Measurements from ENCODE around the gene TSNAXIP1. TPM values are rescaled to one million over a fixed set of nuclear protein-coding genes. Genes with fewer than 3 reads are reported as not detected.
A peak's percentile ranks its signal among the peaks of the same experiment; 100 is the strongest.

TSNAXIP1 gene
- total RNA-seq, 4 donors from 2014 or later, result 0.55 TPM; not detected in 3

DNA sequence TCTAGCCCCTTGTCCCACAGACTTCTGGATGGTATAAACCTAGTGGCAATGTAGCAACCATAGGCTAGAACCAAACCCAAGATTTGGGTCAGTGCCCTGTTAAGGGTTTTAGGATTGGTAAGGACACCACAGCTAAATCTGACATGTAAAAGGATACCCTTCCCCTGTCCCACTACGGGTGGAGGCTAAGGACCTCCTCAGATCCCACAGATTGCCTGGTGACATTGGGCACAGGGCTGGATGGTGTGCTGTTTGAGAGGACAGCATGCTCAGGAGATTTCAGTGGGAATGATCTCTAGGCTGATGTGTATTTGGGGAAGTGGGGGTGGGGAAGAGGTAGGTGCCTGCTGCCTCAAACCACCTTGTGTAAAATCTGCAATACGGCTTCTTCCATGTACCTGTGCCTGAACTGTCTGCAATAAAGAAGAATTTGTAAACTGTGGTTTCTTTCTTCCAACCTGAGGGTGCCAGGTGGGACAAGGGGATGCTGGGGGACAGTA is 65.5 kb downstream of the TSNAXIP1 start:
- 63% methylated on average over 2 of the region's 2 CpGs; no CpG with 5 or more reads in 1 of the 2 donors for WGBS, 2 donors (ENCODE audit: low coverage in 1 of 2)
- Histone ChIP-seq H3K27ac (peak overlapping the region; percentile 85 to 90 (median 88)), H3K4me1 (peaks cover 17 to 27% (median 21%) of the 10 kb centered on the region in 4 donors), H3K36me3 (peaks cover 0 to 15% (median 3%) of the 10 kb centered on the region in 4 donors), H3K4me3 (peak overlapping the region in 3 of 4 donors; percentile 75 to 88 (median 86)), H3K27me3 (no peaks in the 10 kb centered on the region), H3K9me3 (no peaks in the 10 kb centered on the region)
- intact Hi-C loops (cut with DNase I; ENCODE audit: low total_unique reads), result no loop called here
- no peak for DNase-seq
- TF ChIP-seq POLR2A (IDR thresholded peaks at IDR 0.05) (no peak), EP300 (IDR thresholded peaks at IDR 0.05; ENCODE audit: low read depth) (no peak), POLR2AphosphoS5 (IDR thresholded peaks at IDR 0.05) (no peak)
- TF ChIP-seq, protein P1, sequence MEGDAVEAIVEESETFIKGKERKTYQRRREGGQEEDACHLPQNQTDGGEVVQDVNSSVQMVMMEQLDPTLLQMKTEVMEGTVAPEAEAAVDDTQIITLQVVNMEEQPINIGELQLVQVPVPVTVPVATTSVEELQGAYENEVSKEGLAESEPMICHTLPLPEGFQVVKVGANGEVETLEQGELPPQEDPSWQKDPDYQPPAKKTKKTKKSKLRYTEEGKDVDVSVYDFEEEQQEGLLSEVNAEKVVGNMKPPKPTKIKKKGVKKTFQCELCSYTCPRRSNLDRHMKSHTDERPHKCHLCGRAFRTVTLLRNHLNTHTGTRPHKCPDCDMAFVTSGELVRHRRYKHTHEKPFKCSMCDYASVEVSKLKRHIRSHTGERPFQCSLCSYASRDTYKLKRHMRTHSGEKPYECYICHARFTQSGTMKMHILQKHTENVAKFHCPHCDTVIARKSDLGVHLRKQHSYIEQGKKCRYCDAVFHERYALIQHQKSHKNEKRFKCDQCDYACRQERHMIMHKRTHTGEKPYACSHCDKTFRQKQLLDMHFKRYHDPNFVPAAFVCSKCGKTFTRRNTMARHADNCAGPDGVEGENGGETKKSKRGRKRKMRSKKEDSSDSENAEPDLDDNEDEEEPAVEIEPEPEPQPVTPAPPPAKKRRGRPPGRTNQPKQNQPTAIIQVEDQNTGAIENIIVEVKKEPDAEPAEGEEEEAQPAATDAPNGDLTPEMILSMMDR (IDR thresholded peaks at IDR 0.05), result no peak
- in situ Hi-C loops (cut with MboI; ENCODE audit: low pct_ligation_motif_present in 1 of 4, low pct_unique_long_range_greater_than_20kb in 1 of 4, low sequenced_read_pairs in 3 of 4), result no loop called here

DNA sequence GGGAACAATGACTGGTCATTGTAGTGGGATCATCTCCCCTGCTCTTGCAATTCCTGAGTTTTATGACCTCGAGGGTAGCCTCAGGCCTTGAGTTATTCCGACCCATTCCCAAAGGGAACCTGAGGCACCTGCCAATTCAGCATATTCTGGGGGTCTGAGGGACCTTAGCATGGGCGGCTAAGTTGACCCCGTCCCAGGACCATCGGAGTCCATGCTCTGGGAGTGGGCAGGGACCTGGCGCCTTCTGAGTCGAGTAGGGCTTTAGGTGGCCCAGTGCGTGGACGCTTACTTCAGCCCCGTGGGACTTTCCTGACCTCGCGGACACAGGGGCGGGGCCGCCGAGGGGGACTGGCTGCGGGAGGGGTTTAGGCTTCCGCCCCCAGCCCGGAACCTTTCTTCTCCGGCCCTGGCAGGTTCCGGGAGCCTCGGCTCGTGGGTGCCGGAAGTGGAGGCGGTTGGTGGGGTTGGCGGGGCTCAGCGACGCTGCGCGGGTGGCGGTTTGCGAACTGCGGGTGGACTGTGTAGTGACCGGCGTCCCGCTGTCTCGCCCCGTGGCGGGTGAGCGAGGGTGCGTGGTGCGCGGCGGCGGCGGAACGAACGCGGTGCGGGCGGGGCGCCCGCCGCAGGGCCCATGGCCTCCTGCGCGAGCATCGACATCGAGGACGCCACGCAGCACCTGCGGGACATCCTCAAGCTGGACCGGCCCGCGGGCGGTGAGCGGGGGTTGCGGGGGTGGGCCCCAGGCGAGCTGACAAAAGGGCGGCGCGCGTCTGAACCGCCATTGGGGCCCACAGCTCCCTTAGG is 66.1 kb downstream of the TSNAXIP1 start, which contains the start of gene EDC4:
Gene EDC4, plus strand, starts transcription at position 422 of the 804 bp plus-strand sequence. Its CDS starts 210 bp downstream, at position 632.
- DNase-seq, result peak; percentile 88
- Histone ChIP-seq H3K27me3 (no peaks in the 10 kb centered on the region), H3K4me1 (peaks cover 17 to 27% (median 21%) of the 10 kb centered on the region in 4 donors), H3K9me3 (no peaks in the 10 kb centered on the region), H3K36me3 (peaks cover 0 to 20% (median 3%) of the 10 kb centered on the region in 4 donors), H3K4me3 (peak within 1 kb of the TSS; percentile 75 to 96 (median 87)), H3K27ac (peak within 1 kb of the TSS; percentile 85 to 90 (median 88))
- intact Hi-C loops (cut with DNase I; ENCODE audit: low total_unique reads) (no loop called here), in situ Hi-C loops (cut with MboI; ENCODE audit: low pct_ligation_motif_present in 1 of 4, low pct_unique_long_range_greater_than_20kb in 1 of 4, low sequenced_read_pairs in 3 of 4) (no loop called here)
- peak; percentile 74 for TF ChIP-seq POLR2A (IDR thresholded peaks at IDR 0.05)
- TF ChIP-seq EP300 (IDR thresholded peaks at IDR 0.05; ENCODE audit: low read depth), result no peak
- peak; percentile 57 to 88 (median 83) for TF ChIP-seq POLR2AphosphoS5 (IDR thresholded peaks at IDR 0.05)
- 0% methylated on average over 56 of the region's 72 CpGs; no CpG with 5 or more reads in 1 of the 2 donors for WGBS, 2 donors (ENCODE audit: low coverage in 1 of 2)

DNA sequence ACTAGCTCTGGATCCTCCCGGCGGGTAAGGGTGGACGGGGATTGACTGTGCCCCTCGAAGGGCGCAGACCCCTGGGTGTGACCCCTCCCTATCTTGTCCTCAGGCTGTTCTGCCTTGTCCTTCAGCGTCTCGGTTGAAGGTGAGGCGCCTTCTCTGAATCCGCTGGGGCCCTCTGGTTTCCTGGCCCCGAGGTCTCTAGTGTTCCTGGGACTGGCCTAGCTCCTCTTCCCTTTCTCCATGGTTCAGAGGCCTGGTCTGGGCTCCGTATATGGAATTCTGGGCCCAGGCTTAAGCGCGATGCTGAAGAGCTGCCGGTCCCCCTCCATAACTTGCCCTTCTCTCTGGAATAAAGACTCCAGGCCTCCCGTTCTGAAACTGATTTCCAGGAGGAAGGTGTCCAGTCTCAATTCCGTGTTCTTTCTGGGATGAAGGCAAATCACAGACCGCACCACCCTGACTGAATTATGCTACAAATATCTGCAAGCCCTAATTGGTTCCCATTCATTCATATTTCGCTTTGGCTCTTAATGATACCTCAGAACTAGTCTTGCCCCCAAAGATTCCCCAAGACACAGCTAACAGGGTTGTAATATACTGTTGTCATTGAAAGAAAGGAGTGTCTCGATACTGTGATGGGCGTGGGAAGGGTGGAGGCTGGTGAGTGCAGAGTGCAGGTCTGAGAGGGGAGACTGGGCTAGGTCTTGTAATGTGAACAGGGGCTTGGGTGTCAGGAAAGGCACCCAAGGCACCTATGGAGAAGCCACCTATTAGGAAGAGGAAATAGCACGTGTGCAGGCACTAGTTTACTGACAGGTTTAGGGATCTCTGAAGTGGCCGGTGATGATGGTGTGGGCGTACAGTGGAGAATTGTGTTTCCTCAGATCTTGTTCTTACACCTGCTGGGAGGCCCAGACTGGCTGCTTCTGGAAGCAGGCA is 67.0 kb downstream of the TSNAXIP1 start:
- peak overlapping the region; percentile 75 to 96 (median 87) for H3K4me3 ChIP-seq
- H3K9me3 ChIP-seq, result no peaks in the 10 kb centered on the region
- TF ChIP-seq POLR2AphosphoS5 (IDR thresholded peaks at IDR 0.05), result peak in 1 of 3 donors; percentile 34
- TF ChIP-seq POLR2A (IDR thresholded peaks at IDR 0.05), result no peak
- in situ Hi-C loops (cut with MboI; ENCODE audit: low pct_ligation_motif_present in 1 of 4, low pct_unique_long_range_greater_than_20kb in 1 of 4, low sequenced_read_pairs in 3 of 4) (no loop called here), intact Hi-C loops (cut with DNase I; ENCODE audit: low total_unique reads) (no loop called here)
- peak; percentile 28 for DNase-seq
- peaks cover 17 to 27% (median 21%) of the 10 kb centered on the region in 4 donors for H3K4me1 ChIP-seq
- 8 to 18% methylated on average over 8 to 23 of the region's 23 CpGs for WGBS, 2 donors (ENCODE audit: low coverage in 1 of 2)
- peaks cover 0 to 22% (median 7%) of the 10 kb centered on the region in 4 donors for H3K36me3 ChIP-seq
- H3K27ac ChIP-seq, result peak overlapping the region; percentile 85 to 90 (median 88)
- H3K27me3 ChIP-seq, result no peaks in the 10 kb centered on the region

DNA sequence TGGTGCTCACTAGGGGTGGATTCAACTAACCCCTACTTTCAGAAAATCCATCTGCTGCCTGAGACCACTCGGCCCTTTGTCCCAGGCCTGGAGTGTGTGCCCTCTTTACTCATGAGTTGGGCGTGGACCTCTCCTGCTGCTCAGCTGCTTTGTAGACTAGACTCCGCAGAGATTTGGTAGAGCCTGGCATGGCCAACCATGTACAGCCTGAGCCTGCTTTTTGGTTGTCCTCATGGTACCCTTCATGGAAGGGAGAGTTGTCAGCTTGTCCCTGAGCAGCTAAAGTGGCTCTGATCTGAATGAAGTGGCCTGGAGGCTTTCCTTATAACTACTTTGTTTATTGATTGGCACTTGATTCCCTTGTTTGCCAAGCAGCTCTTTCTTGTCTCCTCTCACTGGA is 67.7 kb downstream of the TSNAXIP1 start:
- Histone ChIP-seq H3K27ac (peak overlapping the region; percentile 11 to 90 (median 88)), H3K27me3 (no peaks in the 10 kb centered on the region), H3K36me3 (peaks cover 0 to 27% (median 10%) of the 10 kb centered on the region in 4 donors), H3K9me3 (no peaks in the 10 kb centered on the region), H3K4me3 (peak overlapping the region in 3 of 4 donors; percentile 75 to 88 (median 86)), H3K4me1 (peaks cover 17 to 27% (median 21%) of the 10 kb centered on the region in 4 donors)
- WGBS, 2 donors (ENCODE audit: low coverage in 1 of 2), result 61% methylated on average over 3 of the region's 3 CpGs; no CpG with 5 or more reads in 1 of the 2 donors
- no peak for DNase-seq
- intact Hi-C loops (cut with DNase I; ENCODE audit: low total_unique reads), result no loop called here
- in situ Hi-C loops (cut with MboI; ENCODE audit: low pct_ligation_motif_present in 1 of 4, low pct_unique_long_range_greater_than_20kb in 1 of 4, low sequenced_read_pairs in 3 of 4), result no loop called here
- TF ChIP-seq POLR2AphosphoS5 (IDR thresholded peaks at IDR 0.05), result no peak

DNA sequence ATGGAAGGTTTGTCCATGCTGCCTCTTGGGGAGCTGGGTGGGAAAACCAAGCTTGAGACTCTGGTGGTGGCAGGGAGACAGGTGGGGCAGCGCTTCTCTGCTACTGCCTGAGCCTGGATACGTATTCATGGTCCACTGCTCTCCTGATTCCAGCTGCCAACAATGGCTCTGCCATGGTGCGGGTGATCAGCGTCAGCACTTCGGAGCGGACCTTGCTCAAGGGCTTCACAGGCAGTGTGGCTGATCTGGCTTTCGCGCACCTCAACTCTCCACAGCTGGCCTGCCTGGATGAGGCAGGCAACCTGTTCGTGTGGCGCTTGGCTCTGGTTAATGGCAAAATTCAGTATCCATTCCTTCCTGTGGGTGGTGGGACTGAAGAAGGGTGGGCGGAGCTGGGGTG is 70.4 kb downstream of the TSNAXIP1 start:
- peaks cover 0 to 50% (median 21%) of the 10 kb centered on the region in 4 donors for H3K36me3 ChIP-seq
- peaks cover 17 to 27% (median 21%) of the 10 kb centered on the region in 4 donors for H3K4me1 ChIP-seq
- in situ Hi-C loops (cut with MboI; ENCODE audit: low pct_ligation_motif_present in 1 of 4, low pct_unique_long_range_greater_than_20kb in 1 of 4, low sequenced_read_pairs in 3 of 4) (no loop called here), intact Hi-C loops (cut with DNase I; ENCODE audit: low total_unique reads) (no loop called here)
- DNase-seq, result no peak
- TF ChIP-seq POLR2AphosphoS5 (IDR thresholded peaks at IDR 0.05) (no peak), EP300 (IDR thresholded peaks at IDR 0.05; ENCODE audit: low read depth) (no peak), POLR2A (IDR thresholded peaks at IDR 0.05) (no peak)
- TF ChIP-seq, protein P1 (IDR thresholded peaks at IDR 0.05), result no peak
- H3K4me3 ChIP-seq, result no peak overlapping the region
- no peak overlapping the region for H3K27ac ChIP-seq
- no peaks in the 10 kb centered on the region for H3K27me3 ChIP-seq
- WGBS, 2 donors (ENCODE audit: low coverage in 1 of 2), result 92% methylated on average over 9 of the region's 11 CpGs; no CpG with 5 or more reads in 1 of the 2 donors
- no peaks in the 10 kb centered on the region for H3K9me3 ChIP-seq
